Urothelium cell line (cell line): ENCODE results near the gene CPSF2.
"Not testable (repeated sequence)": the region's sequence is repeated elsewhere in the genome, so short reads cannot be mapped to it uniquely, and the experiment has no call there.

ENCODE experiments used
- DNase-seq: peaks from one replicate; pipeline ENCODE4 v3.0.0; 2011; ENCODE audit warnings: low spot score, mixed read lengths
- FAIRE-seq: peaks from 2 replicates; lab custom pipeline; 2011; peaks lifted over from hg19 to GRCh38; lab: Jason Lieb, UNC

The CPSF2 gene

GRCh38 chr14:92154283-92154942 lies 32.6 kb downstream of the CPSF2 start:
- FAIRE-seq (no peak), DNase-seq (no peak)

- FAIRE-seq (no peak), DNase-seq (no peak)
These were observed 38.9 kb downstream of the CPSF2 start for GRCh38 chr14:92160619-92161018.

GRCh38 chr14:92161521-92161920 lies 39.8 kb downstream of the CPSF2 start:
- no peak for DNase-seq
- no peak for FAIRE-seq

DNA sequence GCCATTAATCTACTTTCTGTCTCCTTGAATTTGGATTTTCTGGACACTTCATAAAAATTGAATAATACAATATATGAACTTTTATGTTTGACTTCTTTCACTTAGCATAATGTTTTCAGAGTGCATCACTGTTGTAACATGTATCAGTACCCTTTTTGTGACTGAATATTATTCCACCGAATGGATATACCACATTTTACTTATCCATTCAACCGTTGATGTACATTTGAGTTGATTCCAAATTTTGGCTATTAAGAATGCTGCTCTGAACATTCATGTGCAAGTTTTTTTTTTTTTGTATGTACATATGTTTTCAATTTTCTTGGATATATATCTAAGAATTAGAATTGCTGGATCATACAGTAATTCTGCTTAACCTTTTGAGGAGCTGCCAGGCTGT lies 43.2 kb downstream of the CPSF2 start:
- DNase-seq = no peak
- FAIRE-seq = no peak

DNA sequence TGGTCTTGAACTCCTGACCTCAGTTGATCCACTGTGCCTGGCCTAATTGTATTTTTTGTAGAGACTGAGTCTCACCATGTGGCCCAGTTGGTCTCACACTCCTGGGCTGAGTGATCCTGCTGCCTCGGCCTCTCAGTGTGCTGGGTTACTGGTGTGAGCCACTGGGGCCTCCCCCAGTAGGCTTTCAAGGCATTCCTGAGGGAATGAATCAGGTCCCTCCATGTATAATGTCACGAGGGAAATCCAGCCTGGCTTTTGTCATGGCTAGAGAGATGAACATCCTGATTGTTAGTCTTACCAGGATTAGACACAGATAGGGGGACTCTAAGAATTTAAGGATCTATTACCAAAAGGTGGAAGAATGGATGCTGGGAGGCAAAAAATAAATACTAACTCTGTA lies 51.9 kb downstream of the CPSF2 start:
- DNase-seq = no peak
- no peak for FAIRE-seq

GRCh38 chr14:92175811-92176210 lies 54.0 kb downstream of the CPSF2 start:
- no peak for DNase-seq
- FAIRE-seq = no peak

GRCh38 chr14:92176476-92176875 lies 54.7 kb downstream of the CPSF2 start:
- DNase-seq (no peak), FAIRE-seq (no peak)

DNA sequence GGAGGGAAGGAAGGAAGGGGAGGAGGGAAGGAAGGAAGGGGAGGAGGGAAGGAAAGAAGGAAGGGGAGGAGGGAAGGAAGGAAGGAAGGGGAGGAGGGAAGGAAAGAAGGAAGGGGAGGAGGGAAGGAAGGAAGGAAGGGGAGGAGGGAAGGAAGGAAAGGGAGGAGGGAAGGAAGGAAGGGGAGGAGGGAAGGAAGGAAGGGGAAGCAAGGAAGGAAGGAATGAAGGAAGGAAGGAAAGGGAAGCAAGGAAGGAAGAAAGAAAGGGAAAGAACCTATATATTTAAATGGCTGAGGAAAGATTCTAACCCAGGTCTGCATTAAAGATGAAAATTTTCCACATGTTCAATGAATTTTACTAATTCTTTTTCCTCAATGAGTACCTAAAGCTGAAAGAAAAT lies 57.4 kb downstream of the CPSF2 start:
- not testable (repeated sequence) for FAIRE-seq, DNase-seq

DNA sequence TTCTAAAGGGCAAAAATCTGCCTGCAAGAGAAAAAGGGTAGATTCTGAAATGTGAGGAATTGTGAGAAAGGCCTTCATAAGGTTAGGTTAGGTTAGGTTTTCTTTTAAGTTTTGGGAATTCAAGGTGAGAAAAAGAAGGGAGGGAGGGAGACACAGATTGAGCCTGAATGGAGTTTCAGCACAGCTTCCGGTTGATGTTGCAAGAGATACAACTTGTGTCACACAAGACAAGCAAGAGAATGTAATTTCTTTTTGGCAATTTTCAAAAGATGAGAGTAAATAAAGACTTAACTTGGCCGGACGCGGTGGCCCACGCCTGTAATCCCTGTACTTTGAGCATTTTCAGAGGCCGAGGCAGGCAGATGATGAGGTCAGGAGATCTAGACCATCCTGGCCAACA lies 63.8 kb downstream of the CPSF2 start:
- no peak for DNase-seq
- no peak for FAIRE-seq

GRCh38 chr14:92187616-92188015 lies 65.8 kb downstream of the CPSF2 start:
- not testable (repeated sequence) for DNase-seq, FAIRE-seq

DNA sequence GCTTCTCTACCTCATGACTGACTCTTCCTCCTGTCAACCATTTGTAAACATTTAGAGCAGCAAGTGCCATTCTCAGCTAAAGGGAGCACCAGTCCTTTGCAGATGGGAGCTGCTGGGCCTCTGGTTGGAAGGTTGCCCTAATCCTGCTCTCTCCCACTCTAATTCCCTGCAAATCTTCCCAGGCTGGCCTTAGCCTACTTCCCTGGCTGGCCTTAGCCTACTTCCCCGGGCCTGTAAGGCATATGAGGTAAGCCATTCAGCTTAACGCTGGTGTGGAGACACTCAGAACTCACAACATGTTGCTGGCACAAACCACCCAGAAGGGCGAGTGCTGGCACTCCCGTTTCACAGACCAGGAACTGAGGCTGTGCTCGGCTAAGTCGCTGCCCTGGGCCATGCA lies 69.0 kb downstream of the CPSF2 start:
- FAIRE-seq = no peak

DNA sequence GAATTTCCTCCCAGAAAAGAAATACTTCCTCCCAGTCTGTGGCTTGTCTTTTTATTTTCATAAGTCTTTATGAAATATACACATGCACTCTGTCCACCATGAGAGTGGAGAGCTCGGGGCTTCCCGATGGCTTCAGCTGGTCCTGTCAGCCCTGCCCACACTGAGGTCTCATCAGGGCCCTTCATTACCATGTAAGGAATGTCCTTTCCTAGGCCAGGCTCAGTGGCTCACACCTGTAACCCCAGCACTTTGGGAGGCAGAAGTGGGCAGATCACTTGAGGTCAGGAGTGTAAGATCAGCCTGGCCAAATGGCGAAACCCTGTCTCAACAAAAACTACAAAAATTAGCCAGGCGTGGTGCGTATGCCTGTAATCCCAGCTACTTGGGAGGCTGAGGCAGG lies 77.0 kb downstream of the CPSF2 start:
- FAIRE-seq = no peak
- no peak for DNase-seq

More for the DNA sequence above, 69.0 kb downstream of the CPSF2 start:
- DNase-seq = no peak

GRCh38 chr14:92199763-92200162 lies 78.0 kb downstream of the CPSF2 start:
- no peak for DNase-seq
- FAIRE-seq = no peak

- no peak for DNase-seq
- FAIRE-seq = no peak
These were observed 81.3 kb downstream of the CPSF2 start for GRCh38 chr14:92203116-92203515.

GRCh38 chr14:92204792-92205191 lies 83.0 kb downstream of the CPSF2 start:
- no peak for DNase-seq
- FAIRE-seq = no peak

DNA sequence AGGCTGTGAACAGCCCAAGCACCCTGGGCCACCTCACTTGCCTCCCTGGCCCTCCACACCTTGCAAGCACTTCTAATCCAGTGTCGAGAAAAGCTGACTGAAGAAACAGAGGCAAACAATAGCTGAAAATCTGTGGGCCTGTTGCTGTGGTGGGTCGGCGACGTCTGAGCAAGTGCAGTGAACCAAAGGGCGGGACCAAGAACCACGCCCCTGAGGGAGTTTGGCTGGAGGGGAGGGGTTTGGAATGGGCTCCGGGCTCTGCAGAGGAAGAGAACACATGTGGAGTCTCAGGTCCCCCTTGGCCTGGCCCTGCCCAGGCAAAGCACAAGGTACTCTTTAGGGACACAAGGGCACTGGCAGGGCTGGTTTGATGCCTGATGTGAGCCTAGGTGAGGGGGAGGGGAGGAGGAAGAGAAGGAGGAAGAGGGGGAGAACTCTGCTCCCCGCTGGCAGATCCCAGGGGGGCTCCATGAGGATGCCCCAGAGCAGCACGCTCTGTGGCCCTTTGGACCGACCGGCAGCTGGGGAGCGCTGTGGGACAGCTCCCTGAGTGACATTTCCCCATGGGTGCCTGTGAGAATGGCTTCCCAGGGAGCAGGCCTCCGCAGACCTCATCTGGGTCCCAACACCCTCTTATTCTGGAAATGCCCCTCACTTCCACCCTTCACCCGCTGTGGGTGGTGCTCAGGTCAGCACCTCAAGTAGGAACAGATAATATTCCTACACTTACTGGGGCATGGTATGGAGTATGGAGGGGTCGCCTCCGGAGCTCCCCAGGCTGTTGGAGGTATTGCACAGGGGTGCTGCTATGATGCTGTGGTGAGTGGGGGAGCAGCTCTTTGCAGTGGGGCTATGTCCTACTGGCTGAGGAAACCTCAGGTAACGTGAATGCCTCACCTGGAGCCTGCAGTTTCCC lies 85.5 kb downstream of the CPSF2 start:
- FAIRE-seq = no peak
- no peak for DNase-seq

- FAIRE-seq = no peak
- no peak for DNase-seq
These were observed 86.1 kb downstream of the CPSF2 start for GRCh38 chr14:92207928-92208265.

GRCh38 chr14:92209141-92209540 lies 87.4 kb downstream of the CPSF2 start:
- DNase-seq = no peak
- no peak for FAIRE-seq

DNA sequence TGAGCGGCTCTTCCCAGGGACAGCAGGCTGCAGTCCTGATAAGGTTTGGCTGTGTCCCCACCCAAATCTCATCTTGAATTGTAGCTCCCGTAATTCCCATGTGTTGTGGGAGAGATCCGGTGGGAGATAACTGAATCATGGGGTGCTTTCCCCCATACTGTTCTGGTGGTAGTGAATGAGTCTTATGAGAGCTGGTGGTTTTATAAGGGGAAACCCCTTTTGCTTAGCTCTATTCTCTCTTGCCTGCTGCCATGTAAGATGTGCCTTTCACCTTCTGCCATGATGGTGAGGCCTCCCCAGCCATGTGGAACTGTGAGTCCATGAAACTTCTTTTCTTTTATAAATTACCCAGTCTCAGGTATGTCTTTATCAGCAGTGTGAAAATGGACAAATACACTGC lies 91.4 kb downstream of the CPSF2 start:
- FAIRE-seq, DNase-seq: not testable (repeated sequence)

DNA sequence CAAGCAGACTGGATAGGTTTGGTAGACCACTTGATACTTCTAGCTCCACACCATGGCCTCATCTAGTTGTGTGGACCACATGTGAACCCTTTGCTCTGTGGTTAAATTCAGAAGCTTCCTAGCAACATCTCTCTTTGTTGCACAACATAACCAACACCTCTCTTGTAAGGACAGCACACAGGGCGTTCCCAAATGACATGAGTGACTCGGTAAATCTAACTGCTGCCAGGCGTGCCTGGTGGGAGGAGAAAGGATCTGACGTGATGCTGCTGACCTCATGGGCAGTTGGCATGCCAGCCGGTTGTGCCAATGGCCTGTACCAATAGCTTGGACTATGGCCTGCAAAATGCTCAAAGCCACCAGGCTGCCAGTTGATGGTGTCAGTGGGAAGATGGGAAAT lies 93.8 kb downstream of the CPSF2 start:
- no peak for DNase-seq
- FAIRE-seq = no peak

DNA sequence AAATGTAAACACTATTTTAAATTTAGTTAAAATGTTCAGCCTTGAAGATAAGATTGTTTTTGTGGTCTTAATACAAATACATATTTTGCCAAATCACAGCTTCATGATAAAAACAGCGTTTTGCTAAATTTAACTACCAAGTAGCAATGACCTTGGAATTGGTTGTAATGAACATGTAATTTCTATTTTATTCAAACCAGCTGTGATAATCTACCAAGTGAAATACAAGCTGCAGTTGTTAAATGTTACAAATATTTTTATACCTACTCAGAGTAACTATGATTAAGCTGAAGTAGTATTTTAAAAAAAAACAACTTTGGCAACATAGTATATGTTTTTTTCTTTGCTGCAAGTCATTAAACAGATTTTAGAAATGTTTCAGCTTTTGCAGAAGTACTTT lies 96.2 kb downstream of the CPSF2 start:
- DNase-seq (no peak), FAIRE-seq (no peak)
